PC-3 (cell line): Measurements from ENCODE around the gene ZBED4.

Source experiments
- CTCF ChIP-seq: fragments of 300-600 bp; sonication (generic); conservative IDR thresholded peaks from 2 replicates; pipeline ENCODE4 v1.5.1; 2017; ENCODE audit warnings: antibody characterized with exemption, low read depth, mild to moderate bottlenecking, low read length
- EZH2 ChIP-seq: fragments of 300-600 bp; sonication (generic); IDR thresholded peaks from one replicate; pipeline ENCODE4 v1.6.1; 2017; ENCODE audit warnings: antibody characterized with exemption, mild to moderate bottlenecking, low read length; ENCODE audit not compliant: unreplicated experiment

GRCh38 chr22:49918911-49919881, 65.6 kb downstream of the ZBED4 start:
- TF ChIP-seq CTCF = no peak
- no peak for TF ChIP-seq EZH2
